WERI-Rb-1 (cell line): ENCODE results near the gene NRDC.

Experiments
- DNase-seq: peaks from one replicate; pipeline ENCODE4 v3.0.0-alpha.2; 2020
- H3K27ac ChIP-seq: fragments of 250-450 bp; sonication (Bioruptor Pico); 2 replicates; pipeline ENCODE4 v1.5.1; 2020; ENCODE audit warnings: mild to moderate bottlenecking, moderate library complexity
- H3K27me3 ChIP-seq: fragments of 250-450 bp; sonication (Bioruptor Pico); 2 replicates; pipeline ENCODE4 v1.5.1; 2021; ENCODE audit warnings: mild to moderate bottlenecking, low read depth, moderate library complexity; ENCODE audit not compliant: insufficient read depth, severe bottlenecking
- H3K36me3 ChIP-seq: fragments of 250-450 bp; sonication (Bioruptor Pico); 2 replicates; pipeline ENCODE4 v1.5.1; 2020; ENCODE audit warnings: mild to moderate bottlenecking, moderate library complexity
- H3K4me3 ChIP-seq: 2 replicates; pipeline ENCODE4 v1.5.1; 2011; ENCODE audit warnings: low read depth, mild to moderate bottlenecking, control low read depth, low read length
- H3K9me3 ChIP-seq: fragments of 250-450 bp; sonication (Bioruptor Pico); 2 replicates; pipeline ENCODE4 v1.5.1; 2021; ENCODE audit warnings: mild to moderate bottlenecking, moderate library complexity; ENCODE audit not compliant: severe bottlenecking
- CTCF ChIP-seq: IDR thresholded peaks from 2 replicates; pipeline ENCODE4 v1.5.1; 2011; ENCODE audit warnings: low read depth, mild to moderate bottlenecking, control low read depth, inconsistent platforms, low read length

Gene NRDC

GRCh38 chr1:51755437-51755836, 123.1 kb downstream of the NRDC start:
- peaks cover 5% of the 10 kb centered on the region; the same call in 1 of the 2 replicates for H3K36me3 ChIP-seq
- no peaks in the 10 kb centered on the region for H3K9me3 ChIP-seq
- no peak for TF ChIP-seq CTCF
- no peaks in the 10 kb centered on the region for H3K27me3 ChIP-seq
- H3K27ac ChIP-seq, result no peak overlapping the region
- DNase-seq, result no peak
- H3K4me3 ChIP-seq, result no peak overlapping the region

- Histone ChIP-seq H3K27me3 (no peaks in the 10 kb centered on the region), H3K4me3 (no peak overlapping the region), H3K27ac (no peak overlapping the region), H3K36me3 (peaks cover 5% of the 10 kb centered on the region; the same call in 1 of the 2 replicates), H3K9me3 (no peaks in the 10 kb centered on the region)
- no peak for TF ChIP-seq CTCF
- DNase-seq, result no peak
Observed at GRCh38 chr1:51754666-51755065, 123.9 kb downstream of the NRDC start.

GRCh38 chr1:51753969-51754368, 124.6 kb downstream of the NRDC start:
- H3K9me3 ChIP-seq, result no peaks in the 10 kb centered on the region
- no peak overlapping the region for H3K4me3 ChIP-seq
- no peaks in the 10 kb centered on the region for H3K27me3 ChIP-seq
- peaks cover 5% of the 10 kb centered on the region; the same call in 1 of the 2 replicates for H3K36me3 ChIP-seq
- no peak for DNase-seq
- H3K27ac ChIP-seq, result no peak overlapping the region
- no peak for TF ChIP-seq CTCF

GRCh38 chr1:51752073-51752948, 126.2 kb downstream of the NRDC start:
- Histone ChIP-seq H3K4me3 (no peak overlapping the region), H3K36me3 (peaks cover 5% of the 10 kb centered on the region; the same call in 1 of the 2 replicates), H3K27ac (no peak overlapping the region), H3K27me3 (no peaks in the 10 kb centered on the region), H3K9me3 (no peaks in the 10 kb centered on the region)
- no peak for TF ChIP-seq CTCF
- DNase-seq, result no peak

GRCh38 chr1:51750729-51751128, 127.8 kb downstream of the NRDC start:
- peaks cover 2% of the 10 kb centered on the region; the same call in 1 of the 2 replicates for H3K36me3 ChIP-seq
- no peaks in the 10 kb centered on the region for H3K27me3 ChIP-seq
- H3K9me3 ChIP-seq, result no peaks in the 10 kb centered on the region
- TF ChIP-seq CTCF, result no peak
- no peak overlapping the region for H3K4me3 ChIP-seq
- no peak for DNase-seq
- H3K27ac ChIP-seq, result no peak overlapping the region
